HepG2 (cell line): ENCODE measurements around the gene RAB20. TPM values are rescaled to one million over a fixed set of nuclear protein-coding genes. Genes with fewer than 3 reads are reported as not detected.
A peak's percentile ranks its signal among the peaks of the same experiment; 100 is the strongest.

ENCODE experiments used
- ARNT2 ChIP-seq: sonication (generic); formaldehyde crosslinking; IDR thresholded peaks from 2 replicates; pipeline ENCODE4 v1.8.0; 2022; ENCODE audit warnings: mild to moderate bottlenecking, low read depth, missing genetic modification reagents, moderate library complexity
- CBX5 ChIP-seq: sonication (generic); formaldehyde crosslinking; IDR thresholded peaks from 2 replicates; pipeline ENCODE4 v1.4.0; 2020; ENCODE audit warnings: missing genetic modification reagents, borderline replicate concordance
- CREM ChIP-seq, 2 experiments: sonication (generic) in 1 of 2; formaldehyde crosslinking in 1 of 2; IDR thresholded peaks; 2 replicates each; pipeline versions ENCODE4 v1.4.0 to v1.6.1; 2016 to 2020; ENCODE audit warnings: antibody characterized with exemption in 1 of 2, mild to moderate bottlenecking in 1 of 2, missing genetic modification reagents in 1 of 2
- DPF2 ChIP-seq: sonication (generic); formaldehyde crosslinking; IDR thresholded peaks from 2 replicates; pipeline ENCODE4 v1.4.0; 2020; ENCODE audit warnings: mild to moderate bottlenecking, low read depth, missing genetic modification reagents, borderline replicate concordance
- DRAP1 ChIP-seq: IDR thresholded peaks from 2 replicates; pipeline ENCODE4 v1.6.1; 2016; ENCODE audit warnings: missing genetic modification reagents, missing compliant biosample characterization
- ETV5 ChIP-seq: IDR thresholded peaks from 2 replicates; pipeline ENCODE4 v1.6.1; 2018; ENCODE audit warnings: missing biosample characterization, missing genetic modification reagents, inconsistent platforms, borderline replicate concordance
- HNF1A ChIP-seq, 2 experiments: sonication (generic) in 1 of 2; formaldehyde crosslinking in 1 of 2; IDR thresholded peaks; 2 replicates each; pipeline versions ENCODE4 v1.4.0 to v1.6.1; 2016 to 2020; ENCODE audit warnings: borderline replicate concordance in 1 of 2, low read depth in 1 of 2, mild to moderate bottlenecking in 1 of 2, missing genetic modification reagents in 1 of 2
- JUNB ChIP-seq: sonication (generic); formaldehyde crosslinking; IDR thresholded peaks from 2 replicates; pipeline ENCODE4 v1.8.0; 2022; ENCODE audit warnings: missing genetic modification reagents, mild to moderate bottlenecking, borderline replicate concordance
- KDM6A ChIP-seq: IDR thresholded peaks from 2 replicates; pipeline ENCODE4 v1.6.1; 2016; ENCODE audit warnings: low read depth
- SOX6 ChIP-seq, 2 experiments: fragments of 450-650 bp in 1 of 2; sonication (generic) in 1 of 2; formaldehyde crosslinking in 1 of 2; IDR thresholded peaks; 2 replicates each; pipeline versions ENCODE4 v1.4.0 to v1.6.1; 2017 to 2020; ENCODE audit warnings: antibody characterized with exemption in 1 of 2, mild to moderate bottlenecking in 1 of 2, missing genetic modification reagents in 1 of 2
- U2AF1 ChIP-seq: fragments of 200-400 bp; formaldehyde crosslinking; optimal IDR thresholded peaks from 2 replicates; pipeline ENCODE3; 2017; ENCODE audit warnings: mild to moderate bottlenecking, low read depth, low read length
- ZBTB37 ChIP-seq: sonication (generic); formaldehyde crosslinking; IDR thresholded peaks from 2 replicates; pipeline ENCODE4 v1.4.0; 2020; ENCODE audit warnings: mild to moderate bottlenecking, missing genetic modification reagents
- ZNF281 ChIP-seq: sonication (generic); formaldehyde crosslinking; IDR thresholded peaks from 2 replicates; pipeline ENCODE4 v1.4.0; 2020; ENCODE audit warnings: missing genetic modification reagents, borderline replicate concordance
- polyA plus RNA-seq, 8 experiments: library from polyadenylated mRNA; depleted of rRNA in 3 of 8; stranded (reverse) in 7 of 8; unstranded in 1 of 8; fragments of >200 nt; fragmentation: Illumina TruSeq in 4 of 8; extraction: Trizol in 4 of 8; gene quantifications; 2 replicates each; pipeline versions ENCODE4 v1.2.1 to v1.2.3, GENCODE V29; 2011 to 2016; ENCODE audit warnings: low read depth in 4 of 8, missing spikeins in 1 of 8, mixed read lengths in 1 of 8; ENCODE audit not compliant: insufficient read depth in 1 of 8
- total RNA-seq, 5 experiments: library from RNA; depleted of rRNA; stranded (reverse); fragments of >200 nt; fragmentation: Illumina TruSeq; extraction: Trizol; gene quantifications; 2 replicates each; pipeline ENCODE4 v1.2.3, GENCODE V29; 2016; ENCODE audit warnings: low read depth in 1 of 5

The RAB20 gene
- total and polyA plus RNA-seq, 2 of the 13 experiments (the other 11 are each of a cell fraction or from before 2014, with no cell fraction given), result 15.6 to 30.5 TPM

GRCh38 chr13:110576736-110577476 is 15.4 kb upstream of the RAB20 start (continued):
- peak; percentile 56; the same call in 1 of the 2 replicates for TF ChIP-seq KDM6A (CRISPR knock-in tag)
- TF ChIP-seq CBX5, result 0 out of 2 replicates have a peak, but pooled peaks have one; percentile 0
- TF ChIP-seq ZBTB37 (CRISPR knock-in tag), result 0 out of 2 replicates have a peak, but pooled peaks have one; percentile 13
- TF ChIP-seq ARNT2 (CRISPR knock-in tag), result no peak
- TF ChIP-seq ETV5 (CRISPR knock-in tag), result peak; percentile 85; the same call in 1 of the 2 replicates
- peak; percentile 61; the same call in 1 of the 2 replicates for TF ChIP-seq CREM (IDR thresholded peaks at IDR 0.05)
- TF ChIP-seq CREM (CRISPR knock-in tag; IDR thresholded peaks at IDR 0.05), result no peak
- 0 out of 2 replicates have a peak, but pooled peaks have one; percentile 21 for TF ChIP-seq ZNF281 (CRISPR knock-in tag)
- TF ChIP-seq JUNB (CRISPR knock-in tag), result peak; percentile 53; the same call in 1 of the 2 replicates
- peak; percentile 63 for TF ChIP-seq DPF2 (CRISPR knock-in tag)
- TF ChIP-seq HNF1A (IDR thresholded peaks at IDR 0.05; ENCODE audit: low read depth), result peak; percentile 90
- peak; percentile 93 for TF ChIP-seq HNF1A (CRISPR knock-in tag; IDR thresholded peaks at IDR 0.05; ENCODE audit: borderline replicate concordance)
- peak; percentile 28; the same call in 1 of the 2 replicates for TF ChIP-seq DRAP1 (CRISPR knock-in tag)
- TF ChIP-seq U2AF1, result no peak
- no peak for TF ChIP-seq SOX6 (IDR thresholded peaks at IDR 0.05)
- TF ChIP-seq SOX6 (CRISPR knock-in tag; IDR thresholded peaks at IDR 0.05), result peak; percentile 87
